ENCODE results near the gene MS4A4E.
"Not testable (repeated sequence)": the region's sequence is repeated elsewhere in the genome, so short reads cannot be mapped to it uniquely, and the experiment has no call there.

The MS4A4E gene

DNA sequence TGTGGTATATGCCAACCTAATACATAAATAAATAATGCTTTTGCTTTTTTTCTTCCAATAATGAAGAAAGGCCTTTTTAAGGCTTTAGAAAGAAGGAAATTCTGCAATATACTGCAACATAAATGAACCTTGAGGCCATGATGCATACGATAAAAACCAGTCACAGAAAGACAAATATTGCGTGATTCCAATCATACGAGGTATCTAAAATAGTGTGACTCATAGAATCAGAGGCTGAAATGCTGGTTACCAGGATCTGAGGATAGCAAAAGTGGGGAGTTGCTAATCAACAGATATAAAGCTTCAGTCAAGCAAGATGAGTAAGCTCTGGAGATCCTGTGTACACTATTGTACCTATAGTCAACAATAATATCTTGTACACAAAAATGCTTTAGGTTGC is 84.3 kb downstream of the MS4A4E start:
- no peak overlapping the region for H3K9ac ChIP-seq (ENCODE audit: low read depth, low read length)

DNA sequence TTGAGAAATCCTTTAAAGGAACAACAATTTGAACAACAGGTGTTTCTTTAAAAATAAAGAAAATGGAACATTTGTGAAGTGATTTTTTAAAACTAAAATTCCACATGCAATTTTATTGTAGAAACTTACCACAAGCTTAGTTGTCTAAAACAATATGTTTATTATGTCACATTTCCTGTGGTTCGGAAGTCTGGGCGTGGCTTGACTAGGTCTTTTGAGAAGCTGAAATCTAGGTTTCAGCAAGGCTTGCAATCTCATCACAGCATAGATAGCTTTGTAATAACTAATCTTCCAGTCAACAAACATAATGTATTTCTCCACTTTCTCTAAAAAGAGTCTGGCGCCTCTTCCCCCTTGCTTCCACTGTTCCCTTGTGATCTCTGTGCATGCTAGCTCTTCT is 87.0 kb downstream of the MS4A4E start:
- H3K9me3 ChIP-seq (ENCODE audit: control insufficient read depth, insufficient read depth, low read length) = no peaks in the 10 kb centered on the region; the same call in 1 of the 2 replicates
- no peaks in the 10 kb centered on the region for H3K27me3 ChIP-seq (ENCODE audit: control insufficient read depth, insufficient read depth, low read length)
- H3K9ac ChIP-seq (ENCODE audit: low read depth, low read length) = no peak overlapping the region
- H3K4me1 ChIP-seq (ENCODE audit: control insufficient read depth, insufficient read depth, low read length) = no peaks in the 10 kb centered on the region
- no peak overlapping the region for H3K27ac ChIP-seq (ENCODE audit: low read depth, low read length)
- no peak overlapping the region for H3K4me3 ChIP-seq (ENCODE audit: low read depth, low read length)
- no peaks in the 10 kb centered on the region for H3K36me3 ChIP-seq (ENCODE audit: control insufficient read depth, insufficient read depth, low read length)

More for the DNA sequence above, 84.3 kb downstream of the MS4A4E start:
- no peaks in the 10 kb centered on the region; the same call in 1 of the 2 replicates for H3K9me3 ChIP-seq (ENCODE audit: control insufficient read depth, insufficient read depth, low read length)
- H3K4me3 ChIP-seq (ENCODE audit: low read depth, low read length) = no peak overlapping the region
- no peaks in the 10 kb centered on the region for H3K36me3 ChIP-seq (ENCODE audit: control insufficient read depth, insufficient read depth, low read length)
- no peaks in the 10 kb centered on the region for H3K27me3 ChIP-seq (ENCODE audit: control insufficient read depth, insufficient read depth, low read length)
- H3K27ac ChIP-seq (ENCODE audit: low read depth, low read length) = no peak overlapping the region
- no peaks in the 10 kb centered on the region for H3K4me1 ChIP-seq (ENCODE audit: control insufficient read depth, insufficient read depth, low read length)

DNA sequence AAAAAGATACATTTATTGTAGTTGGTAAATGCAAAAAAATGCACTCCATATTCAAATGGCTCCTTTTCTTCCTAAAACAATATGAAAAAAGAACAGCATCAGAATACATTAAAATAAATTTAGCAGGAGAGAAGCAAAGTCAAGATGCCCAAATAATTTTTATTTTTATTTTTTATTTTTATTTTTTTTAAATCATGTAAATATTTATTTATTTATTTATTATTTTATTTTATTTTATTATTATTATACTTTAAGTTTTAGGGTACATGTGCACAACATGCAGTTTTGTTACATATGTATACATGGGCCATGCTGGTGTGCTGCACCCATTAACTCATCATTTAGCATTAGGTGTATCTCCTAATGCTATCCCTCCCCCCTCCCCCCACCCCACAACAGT is 90.2 kb downstream of the MS4A4E start:
- not testable (repeated sequence) for H3K9me3 ChIP-seq (ENCODE audit: control insufficient read depth, insufficient read depth, low read length); H3K4me3 ChIP-seq (ENCODE audit: low read depth, low read length); H3K27ac ChIP-seq (ENCODE audit: low read depth, low read length); H3K9ac ChIP-seq (ENCODE audit: low read depth, low read length); H3K36me3 ChIP-seq (ENCODE audit: control insufficient read depth, insufficient read depth, low read length); H3K4me1 ChIP-seq (ENCODE audit: control insufficient read depth, insufficient read depth, low read length); H3K27me3 ChIP-seq (ENCODE audit: control insufficient read depth, insufficient read depth, low read length)

DNA sequence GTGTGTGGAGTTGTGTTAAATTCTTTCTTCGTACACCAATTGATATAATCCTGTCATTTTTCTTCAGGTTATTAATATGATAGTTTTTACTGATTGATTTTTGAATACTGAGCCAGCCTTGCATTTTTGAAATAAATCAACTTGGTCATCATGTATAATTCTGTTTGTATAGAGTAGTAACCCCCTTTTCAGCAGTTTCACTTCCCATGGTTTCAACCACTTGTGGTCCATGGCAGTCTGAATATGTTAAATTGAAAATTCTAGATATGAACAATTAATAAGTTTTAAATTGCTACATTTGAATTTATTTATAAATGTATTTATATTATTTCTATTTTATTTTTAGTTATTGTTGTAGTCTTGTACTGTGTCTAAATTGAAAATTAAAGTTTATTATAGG is 92.7 kb downstream of the MS4A4E start:
- Histone ChIP-seq H3K36me3 (ENCODE audit: control insufficient read depth, insufficient read depth, low read length) (no peaks in the 10 kb centered on the region), H3K4me3 (ENCODE audit: low read depth, low read length) (no peak overlapping the region), H3K9me3 (ENCODE audit: control insufficient read depth, insufficient read depth, low read length) (no peaks in the 10 kb centered on the region; the same call in 1 of the 2 replicates), H3K4me1 (ENCODE audit: control insufficient read depth, insufficient read depth, low read length) (no peaks in the 10 kb centered on the region), H3K9ac (ENCODE audit: low read depth, low read length) (no peak overlapping the region), H3K27ac (ENCODE audit: low read depth, low read length) (no peak overlapping the region), H3K27me3 (ENCODE audit: control insufficient read depth, insufficient read depth, low read length) (no peaks in the 10 kb centered on the region)
